H1 (cell line): ENCODE results near the gene RPL13A. TPM values are rescaled to one million over a fixed set of nuclear protein-coding genes. Genes with fewer than 3 reads are reported as not detected.

Experiments used
- CTCF ChIA-PET: fragments of 300-600 bp; sonication (Branson Sonifier 250); formaldehyde crosslinking; loops from one replicate; lab custom pipeline; 2021; ENCODE audit not compliant: partially characterized antibody; lab: Charles Lee
- POLR2A ChIA-PET: fragments of 300-600 bp; sonication (Branson Sonifier 250); formaldehyde crosslinking; loops from one replicate; lab custom pipeline; 2021; ENCODE audit warnings: inconsistent platforms; ENCODE audit not compliant: partially characterized antibody; lab: Charles Lee
- DNase-seq, 2 experiments: peaks; one replicate each; pipeline versions ENCODE4 v3.0.0 to v3.0.0-alpha.2; 2010 to 2022; ENCODE audit warnings: low spot score in 2 of 2, low read depth in 1 of 2, mixed read lengths in 1 of 2
- FAIRE-seq: peaks from 2 replicates; lab custom pipeline; 2011; peaks lifted over from hg19 to GRCh38; lab: Jason Lieb, UNC
- H2AFZ ChIP-seq: 2 replicates; pipeline ENCODE4 v1.8.1; 2012; ENCODE audit warnings: low read length, inconsistent platforms
- H2AK5ac ChIP-seq: 2 replicates; pipeline ENCODE4 v1.6.1; 2013; ENCODE audit warnings: low read depth, low read length
- H2BK120ac ChIP-seq: replicated peaks from 2 replicates; pipeline ENCODE3; 2013; ENCODE audit warnings: low read depth, low read length, inconsistent platforms
- H2BK12ac ChIP-seq: 2 replicates; pipeline ENCODE4 v1.6.1; 2013; ENCODE audit warnings: low read depth, low read length
- H2BK15ac ChIP-seq: 2 replicates; pipeline ENCODE4 v1.6.1; 2013; ENCODE audit warnings: low read length
- H2BK20ac ChIP-seq: 2 replicates; pipeline ENCODE4 v1.6.1; 2013; ENCODE audit warnings: low read length
- H2BK5ac ChIP-seq: 2 replicates; pipeline ENCODE4 v1.6.1; 2013; ENCODE audit warnings: low read depth, low read length
- H3K14ac ChIP-seq: 2 replicates; pipeline ENCODE4 v1.6.1; 2013; ENCODE audit warnings: inconsistent platforms; ENCODE audit not compliant: insufficient read length
- H3K18ac ChIP-seq: 2 replicates; pipeline ENCODE4 v1.6.1; 2013; ENCODE audit warnings: low read length; ENCODE audit errors: extremely low read depth
- H3K23ac ChIP-seq: 2 replicates; pipeline ENCODE4 v1.6.1; 2013; ENCODE audit warnings: inconsistent platforms; ENCODE audit not compliant: insufficient read length
- H3K23me2 ChIP-seq: 2 replicates; pipeline ENCODE4 v1.6.1; 2013; ENCODE audit warnings: low read depth, low read length
- H3K27ac ChIP-seq: 2 replicates; pipeline ENCODE4 v1.6.1; 2011; ENCODE audit warnings: low read depth, low read length, inconsistent platforms
- H3K27me3 ChIP-seq, 4 experiments: replicated peaks in 1 of 4; 1 replicate in 1 of 4; 2 replicates in 3 of 4; pipeline versions ENCODE4 v1.6.1 to v1.8.1; 2011 to 2013; ENCODE audit warnings: low read length in 3 of 4, mild to moderate bottlenecking in 3 of 4, inconsistent platforms in 2 of 4, mixed read lengths in 2 of 4, moderate library complexity in 1 of 4; ENCODE audit not compliant: control insufficient read depth in 3 of 4, insufficient read depth in 3 of 4; ENCODE audit errors: extremely low read depth in 1 of 4
- H3K36me3 ChIP-seq, 4 experiments: 2 replicates each; pipeline versions ENCODE4 v1.6.1 to v1.8.1; 2011 to 2013; ENCODE audit warnings: mild to moderate bottlenecking in 4 of 4, low read length in 3 of 4, moderate library complexity in 2 of 4, control low read depth in 1 of 4, inconsistent platforms in 1 of 4; ENCODE audit not compliant: insufficient read depth in 4 of 4, control insufficient read depth in 2 of 4
- H3K4ac ChIP-seq: replicated peaks from 2 replicates; pipeline ENCODE3; 2013; ENCODE audit warnings: low read length, low read depth, mixed read lengths, inconsistent platforms; ENCODE audit not compliant: insufficient read length
- H3K4me1 ChIP-seq, 4 experiments: replicated peaks in 1 of 4; 1 replicate in 1 of 4; 2 replicates in 3 of 4; pipeline versions ENCODE4 v1.6.1 to v1.8.1; 2011 to 2013; ENCODE audit warnings: low read length in 3 of 4, inconsistent platforms in 2 of 4, mixed read lengths in 1 of 4; ENCODE audit not compliant: insufficient read depth in 4 of 4, control insufficient read depth in 3 of 4
- H3K4me2 ChIP-seq, 2 experiments: 2 replicates each; pipeline versions ENCODE4 v1.6.1 to v1.8.1; 2011 to 2013; ENCODE audit warnings: low read depth in 2 of 2, low read length in 2 of 2, control low read depth in 1 of 2, inconsistent platforms in 1 of 2, mild to moderate bottlenecking in 1 of 2; ENCODE audit not compliant: insufficient read depth in 1 of 2
- H3K4me3 ChIP-seq, 4 experiments: fragments of 200-600, 300-600 bp in 1 of 4; sonication (generic), shearing (Covaris generic), sonication (Bioruptor Twin) in 1 of 4; 2 replicates each; pipeline versions ENCODE4 v1.5.1 to v1.8.1; 2011 to 2016; ENCODE audit warnings: low read length in 4 of 4, low read depth in 3 of 4, control low read depth in 2 of 4, inconsistent platforms in 2 of 4, mild to moderate bottlenecking in 2 of 4, mixed read lengths in 1 of 4, moderate library complexity in 1 of 4; ENCODE audit not compliant: insufficient read depth in 2 of 4; ENCODE audit errors: extremely low read depth in 1 of 4
- H3K56ac ChIP-seq: replicated peaks from 2 replicates; pipeline ENCODE3; 2013; ENCODE audit warnings: low read depth, mild to moderate bottlenecking, mixed read lengths, low read length, inconsistent platforms; ENCODE audit not compliant: insufficient read length
- H3K79me1 ChIP-seq: 2 replicates; pipeline ENCODE4 v1.6.1; 2013; ENCODE audit warnings: low read depth, low read length, control low read depth
- H3K79me2 ChIP-seq, 2 experiments: 2 replicates each; pipeline versions ENCODE4 v1.6.1 to v1.8.1; 2012 to 2013; ENCODE audit warnings: low read length in 2 of 2, mild to moderate bottlenecking in 2 of 2, inconsistent platforms in 1 of 2; ENCODE audit not compliant: insufficient read depth in 2 of 2, control insufficient read depth in 1 of 2
- H3K9ac ChIP-seq, 4 experiments: replicated peaks in 1 of 4; 1 replicate in 1 of 4; 2 replicates in 3 of 4; pipeline versions ENCODE4 v1.6.1 to v1.8.1; 2011 to 2013; ENCODE audit warnings: low read depth in 3 of 4, low read length in 3 of 4, control low read depth in 2 of 4, mild to moderate bottlenecking in 2 of 4, moderate library complexity in 2 of 4, inconsistent platforms in 1 of 4; ENCODE audit errors: extremely low read depth in 1 of 4
- H3K9me3 ChIP-seq, 2 experiments: 2 replicates each; pipeline versions ENCODE4 v1.6.1 to v1.8.1; 2012 to 2013; ENCODE audit warnings: mild to moderate bottlenecking in 2 of 2, moderate library complexity in 2 of 2, control low read depth in 1 of 2, inconsistent platforms in 1 of 2, low read depth in 1 of 2, low read length in 1 of 2, mixed read lengths in 1 of 2; ENCODE audit not compliant: insufficient read depth in 2 of 2
- H4K20me1 ChIP-seq, 2 experiments: replicated peaks in 1 of 2; 2 replicates each; pipeline versions ENCODE3 to v1.8.1; 2011 to 2013; ENCODE audit warnings: inconsistent platforms in 2 of 2, low read length in 2 of 2, mild to moderate bottlenecking in 1 of 2; ENCODE audit not compliant: insufficient read depth in 2 of 2, control insufficient read depth in 1 of 2
- H4K5ac ChIP-seq: 2 replicates; pipeline ENCODE4 v1.6.1; 2013; ENCODE audit warnings: low read length, low read depth, mixed read lengths, inconsistent platforms; ENCODE audit not compliant: insufficient read length
- H4K8ac ChIP-seq: 2 replicates; pipeline ENCODE4 v1.8.0; 2013; ENCODE audit warnings: mild to moderate bottlenecking, moderate library complexity, low read length, inconsistent platforms; ENCODE audit not compliant: insufficient read depth; ENCODE audit errors: extremely low read depth
- H4K91ac ChIP-seq: replicated peaks from 2 replicates; pipeline ENCODE3; 2013; ENCODE audit warnings: low read length, mixed read lengths, inconsistent platforms; ENCODE audit not compliant: insufficient read length
- JUND ChIP-seq: IDR thresholded peaks from 2 replicates; pipeline ENCODE4 v1.6.1; 2011; ENCODE audit warnings: mild to moderate bottlenecking, improper control_type of control experiment, low read length
- RXRA ChIP-seq: IDR thresholded peaks from 2 replicates; pipeline ENCODE4 v1.6.1; 2011; ENCODE audit warnings: low read depth, mild to moderate bottlenecking, low read length, moderate library complexity; ENCODE audit not compliant: insufficient read depth
- WGBS, 2 experiments: shearing (Covaris generic) in 1 of 2; methylation state at CpG; one replicate each; pipeline versions ENCODE4 v1.1.6 to v1.1.7; 2013 to 2015; ENCODE audit warnings: low lambda C conversion rate in 2 of 2, mixed read lengths in 2 of 2, inconsistent platforms in 1 of 2, low coverage in 1 of 2, missing lambda C conversion rate in 1 of 2; ENCODE audit not compliant: insufficient replicate concordance in 2 of 2, insufficient coverage in 1 of 2, insufficient read length in 1 of 2; ENCODE audit errors: extremely low coverage in 1 of 2, missing lambda C conversion rate in 1 of 2; 5-methylcytosine and 5-hydroxymethylcytosine counted together
- polyA plus RNA-seq, 7 experiments: library from polyadenylated mRNA; depleted of rRNA in 3 of 7; stranded (reverse) in 5 of 7; unstranded in 2 of 7; fragments of >200 nt in 5 of 7; fragments of 200-250 nt in 2 of 7; gene quantifications; 1 replicate in 5 of 7; 2 replicates in 1 of 7; 4 replicates in 1 of 7; pipeline versions ENCODE4 v1.2.1 to v1.2.3, GENCODE V29; 2011 to 2013; ENCODE audit warnings: missing spikeins in 2 of 7, mixed read lengths in 2 of 7
- total RNA-seq: library from RNA; stranded (reverse); fragmentation: NEBNext Ultra II Directional; extraction: Animal tissue kit (Norgen Biotek cat#: 25700); gene quantifications from 2 replicates; pipeline ENCODE4 v1.2.1, GENCODE V29; 2021
- TF ChIP-seq, protein P1 (sequence below): IDR thresholded peaks from 2 replicates; pipeline ENCODE4 v1.6.1; 2011; ENCODE audit warnings: low read length, improper control_type of control experiment

RPL13A gene
- total and polyA plus RNA-seq, 2 of the 8 experiments (the other 6 are each of a cell fraction or from before 2014, with no cell fraction given): 3,305 to 8,868 TPM

DNA sequence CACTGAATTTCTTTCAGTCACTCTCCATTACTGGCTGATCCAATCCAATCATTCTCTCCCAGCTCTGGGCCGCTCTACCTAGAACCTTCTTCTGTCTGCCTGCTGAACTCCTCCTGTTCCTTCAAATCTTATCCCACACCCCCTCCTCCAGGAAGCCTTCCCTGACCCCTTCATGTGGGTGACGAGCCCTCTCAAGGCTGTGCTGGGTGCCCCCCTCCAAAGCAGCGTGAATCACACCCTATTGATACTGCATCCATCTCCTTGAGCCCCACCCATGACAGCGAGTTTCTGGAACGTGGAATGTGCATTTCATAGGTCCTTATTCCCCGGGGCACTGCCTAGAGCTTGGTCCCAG is 39.0 kb upstream of the RPL13A start:
- ChIA-PET CTCF (interaction anchor here (1.1 to 7.9 kb wide), 9 partner anchors 18 to 122 kb away, joined by 3 to 88 read pairs (median 4); no protein-coding TSS in a partner anchor), POLR2A (interaction anchor here (1.0 to 2.3 kb wide), 10 partner anchors 10 to 94 kb away, joined by 3 to 11 read pairs (median 4); partner anchors contain the start of gene RPS11)
- Histone ChIP-seq H4K20me1 (peaks cover 9 to 15% of the 10 kb centered on the region in 2 experiments), H3K23ac (no peak overlapping the region), H3K9ac (peak overlapping the region in 1 of 4 experiments; percentile 4; a peak in 2 of 7 replicates), H3K79me1 (peaks cover 2% of the 10 kb centered on the region), H3K9me3 (no peaks in the 10 kb centered on the region), H2BK120ac (no peak overlapping the region), H4K91ac (no peak overlapping the region), H3K4ac (no peak overlapping the region), H3K27me3 (no peaks in the 10 kb centered on the region), H3K14ac (no peak overlapping the region), H3K36me3 (peaks cover 11 to 17% (median 12%) of the 10 kb centered on the region in 4 experiments; a peak in 6 of 8 replicates), H3K4me3 (no peak overlapping the region), H2AK5ac (no peak overlapping the region), H2BK15ac (no peak overlapping the region), H2AFZ (no peak overlapping the region), H2BK5ac (no peak overlapping the region)
- 90% methylated on average over 6 of the region's 6 CpGs; no CpG with 5 or more reads in 1 of the 2 experiments for WGBS, 2 experiments
- DNase-seq (no peak), FAIRE-seq (no peak)
- TF ChIP-seq JUND: no peak
- TF ChIP-seq, protein P1, sequence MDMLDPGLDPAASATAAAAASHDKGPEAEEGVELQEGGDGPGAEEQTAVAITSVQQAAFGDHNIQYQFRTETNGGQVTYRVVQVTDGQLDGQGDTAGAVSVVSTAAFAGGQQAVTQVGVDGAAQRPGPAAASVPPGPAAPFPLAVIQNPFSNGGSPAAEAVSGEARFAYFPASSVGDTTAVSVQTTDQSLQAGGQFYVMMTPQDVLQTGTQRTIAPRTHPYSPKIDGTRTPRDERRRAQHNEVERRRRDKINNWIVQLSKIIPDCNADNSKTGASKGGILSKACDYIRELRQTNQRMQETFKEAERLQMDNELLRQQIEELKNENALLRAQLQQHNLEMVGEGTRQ: no peak
- TF ChIP-seq RXRA: no peak
- TF ChIP-seq, all 59 proteins: peak for 0
- Histone ChIP-seq H3K23me2 (peaks cover 2% of the 10 kb centered on the region), H4K5ac (no peak overlapping the region), H3K18ac (no peak overlapping the region), H3K56ac (no peak overlapping the region), H4K8ac (no peak overlapping the region), H3K79me2 (peaks cover 0 to 14% of the 10 kb centered on the region in 2 experiments; a peak in 2 of 4 replicates), H3K4me1 (peaks cover 0 to 14% (median 10%) of the 10 kb centered on the region in 4 experiments; a peak in 6 of 7 replicates), H3K27ac (no peak overlapping the region), H2BK20ac (no peak overlapping the region), H3K4me2 (peak overlapping the region in 1 of 2 experiments; percentile 24; a peak in 1 of 4 replicates), H2BK12ac (no peak overlapping the region)
